Spleen (tissue), 11 donors: Measurements from ENCODE around the gene ARSB. TPM values are rescaled to one million over a fixed set of nuclear protein-coding genes. Genes with fewer than 3 reads are reported as not detected.

Experiments
- DNase-seq: peaks from one replicate; pipeline ENCODE4 v3.0.0-alpha.2; 2020
- H3K27ac ChIP-seq, 8 donors: fragments of 200-600 bp; sonication (generic) in 7 of 8; 1 replicate in 4 of 8; 2 replicates in 4 of 8; pipeline versions ENCODE4 v1.5.0 to v1.8.0; 2016 to 2021; ENCODE audit warnings: inconsistent platforms in 4 of 8, mild to moderate bottlenecking in 4 of 8, moderate library complexity in 1 of 8
- H3K27me3 ChIP-seq, 7 donors: fragments of 200-600 bp; sonication (generic) in 6 of 7; replicated peaks in 1 of 7; 1 replicate in 4 of 7; 2 replicates in 3 of 7; pipeline versions ENCODE4 v1.5.0 to v1.8.0; 2016 to 2021; ENCODE audit warnings: inconsistent platforms in 3 of 7, mild to moderate bottlenecking in 1 of 7
- H3K36me3 ChIP-seq, 6 donors: fragments of 200-600 bp; sonication (generic) in 5 of 6; 1 replicate in 4 of 6; 2 replicates in 2 of 6; pipeline versions ENCODE4 v1.5.0 to v1.8.0; 2016 to 2021; ENCODE audit warnings: inconsistent platforms in 2 of 6
- H3K4me1 ChIP-seq, 6 donors: fragments of 200-600 bp; sonication (generic) in 5 of 6; 1 replicate in 3 of 6; 2 replicates in 3 of 6; pipeline versions ENCODE4 v1.5.0 to v1.8.0; 2016 to 2021; ENCODE audit warnings: inconsistent platforms in 3 of 6
- H3K4me3 ChIP-seq, 8 donors: fragments of 200-600 bp; sonication (generic) in 7 of 8; 1 replicate in 4 of 8; 2 replicates in 4 of 8; pipeline versions ENCODE4 v1.5.0 to v1.8.0; 2016 to 2021; ENCODE audit warnings: inconsistent platforms in 4 of 8, mild to moderate bottlenecking in 4 of 8, moderate library complexity in 2 of 8
- H3K9me3 ChIP-seq, 8 donors: fragments of 200-600 bp; sonication (generic) in 7 of 8; 1 replicate in 4 of 8; 2 replicates in 4 of 8; pipeline versions ENCODE4 v1.5.0 to v1.8.0; 2016 to 2021; ENCODE audit warnings: inconsistent platforms in 4 of 8
- CTCF ChIP-seq, 11 experiments: fragments of 200-600 bp in 7 of 11; fragments of 450-650 bp in 4 of 11; sonication (generic) in 4 of 11; IDR thresholded peaks in 8 of 11; conservative IDR thresholded peaks in 3 of 11; 1 replicate in 7 of 11; 2 replicates in 4 of 11; pipeline versions ENCODE4 v1.4.0 to v1.8.0; 2016 to 2021; ENCODE audit warnings: antibody characterized with exemption in 11 of 11, inconsistent platforms in 4 of 11, mild to moderate bottlenecking in 1 of 11
- POLR2A ChIP-seq, 3 donors: fragments of 450-650 bp; IDR thresholded peaks; one replicate each; pipeline ENCODE4 v1.5.1; 2017; ENCODE audit warnings: antibody characterized with exemption in 3 of 3, mild to moderate bottlenecking in 1 of 3
- POLR2AphosphoS5 ChIP-seq, 3 donors: sonication (generic); formaldehyde crosslinking; IDR thresholded peaks; one replicate each; pipeline ENCODE4 v1.5.1; 2017; ENCODE audit warnings: antibody characterized with exemption in 3 of 3
- WGBS, 5 donors: extraction: QIAGEN DNeasy Blood & Tissue Kit in 3 of 5; methylation state at CpG; one replicate each; pipeline versions ENCODE4 v1.1.5 to v1.1.7; 2013 to 2018; 5-methylcytosine and 5-hydroxymethylcytosine counted together
- intact Hi-C: fragments of 100-400 bp; cut with DNase I; formaldehyde crosslinking; loops from one replicate; pipeline ENCODE4 v1.15.0; 2023; ENCODE audit warnings: low total_unique reads
- polyA plus RNA-seq, 3 donors: library from polyadenylated mRNA; stranded (reverse); fragments of 200-250 nt; gene quantifications; one replicate each; pipeline ENCODE4 v1.2.1, GENCODE V29; 2013
- total RNA-seq, 7 donors: library from RNA; depleted of rRNA in 3 of 7; stranded (reverse); fragments of >200 nt in 3 of 7; fragmentation: NEBNext Ultra II Directional in 4 of 7; extraction: Animal tissue kit (Norgen Biotek cat#: 25700) in 4 of 7; gene quantifications; one replicate each; pipeline versions ENCODE4 v1.1.0 to v1.2.1, GENCODE V29; 2016 to 2021
- donor health status: healthy with polysubstance abuse.
- donor health status: DM: no; HTN: no; CAD: no; lungs with moderate emphysema.
- donor health status: DM: no; HTN: no; CAD: no.
- donor health status: Bipolar disorder and iron deficiency.
- donor health status: healthy.
- donor health status: DM: no; HTN: no; CAD: no.
- donor health status: DM: yes; HTN: yes; CAD: no.

The ARSB gene
- total and polyA plus RNA-seq, 10 donors: 1.1 to 18.5 (median 11.1) TPM

DNA sequence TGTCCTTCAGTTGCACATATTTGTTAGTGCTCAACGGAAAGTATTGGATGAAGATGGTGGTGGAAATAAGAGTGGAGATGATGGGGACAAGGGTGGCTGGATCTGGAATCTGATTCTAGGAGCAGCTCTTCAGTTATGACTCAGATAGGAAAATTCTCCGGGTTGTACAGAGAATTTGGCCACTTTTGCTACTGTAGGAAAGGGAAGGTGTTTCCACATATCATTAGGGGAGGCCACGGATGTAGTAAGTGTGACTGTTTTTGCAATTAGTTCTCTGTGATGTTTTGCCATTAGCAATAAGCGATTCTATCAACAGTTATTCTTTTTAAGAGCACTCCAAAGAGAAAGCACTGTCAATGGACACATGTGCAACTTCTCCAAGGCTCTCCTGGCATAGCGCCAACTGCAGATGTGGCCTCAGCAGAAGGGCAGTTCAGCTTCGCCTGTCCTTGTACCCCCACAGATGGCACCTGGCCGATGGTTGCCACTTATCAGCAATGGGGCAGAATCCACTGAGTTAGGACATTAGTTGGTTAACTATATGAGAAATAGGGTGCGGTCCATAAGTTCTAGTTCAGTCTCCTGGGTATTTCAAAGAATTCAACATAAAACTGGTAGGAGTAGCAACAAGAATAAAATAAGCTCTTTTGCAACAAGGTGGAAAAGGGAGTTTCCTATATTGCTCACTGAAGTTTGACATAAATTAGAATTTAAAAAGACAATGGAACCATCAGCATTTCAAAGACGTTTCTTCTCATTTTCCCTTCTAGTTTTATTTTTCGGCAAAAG, 96.3 kb downstream of the ARSB start:
- TF ChIP-seq POLR2A (IDR thresholded peaks at IDR 0.05) (no peak), CTCF (IDR thresholded peaks at IDR 0.05 in 8 of 11, conservative IDR thresholded peaks at IDR 0.05 in 3 of 11) (no peak), POLR2AphosphoS5 (IDR thresholded peaks at IDR 0.05) (no peak)
- H3K36me3 ChIP-seq: peaks cover 0 to 16% (median 5%) of the 10 kb centered on the region in 6 donors
- no peak overlapping the region for H3K27ac ChIP-seq
- intact Hi-C loops: no loop called here
- no peaks in the 10 kb centered on the region for H3K27me3 ChIP-seq
- no peaks in the 10 kb centered on the region for H3K9me3 ChIP-seq
- H3K4me3 ChIP-seq: no peak overlapping the region
- WGBS, 5 donors: 73 to 86% (median 82%) methylated on average over 10 of the region's 10 CpGs
- no peak for DNase-seq
- H3K4me1 ChIP-seq: peaks cover 0 to 38% (median 15%) of the 10 kb centered on the region in 6 donors

- Histone ChIP-seq H3K27me3 (no peaks in the 10 kb centered on the region), H3K36me3 (peaks cover 0 to 16% (median 5%) of the 10 kb centered on the region in 6 donors), H3K4me1 (peaks cover 0 to 36% (median 15%) of the 10 kb centered on the region in 6 donors), H3K4me3 (no peak overlapping the region), H3K27ac (no peak overlapping the region), H3K9me3 (no peaks in the 10 kb centered on the region)
- 51 to 61% (median 58%) methylated on average over 6 of the region's 6 CpGs for WGBS, 5 donors
- no peak for DNase-seq
- intact Hi-C loops: no loop called here
- TF ChIP-seq POLR2A (IDR thresholded peaks at IDR 0.05): no peak
- no peak for TF ChIP-seq CTCF (IDR thresholded peaks at IDR 0.05 in 8 of 11, conservative IDR thresholded peaks at IDR 0.05 in 3 of 11)
- TF ChIP-seq POLR2AphosphoS5 (IDR thresholded peaks at IDR 0.05): no peak
These were observed 97.6 kb downstream of the ARSB start for GRCh38 chr5:78887384-78888118.

DNA sequence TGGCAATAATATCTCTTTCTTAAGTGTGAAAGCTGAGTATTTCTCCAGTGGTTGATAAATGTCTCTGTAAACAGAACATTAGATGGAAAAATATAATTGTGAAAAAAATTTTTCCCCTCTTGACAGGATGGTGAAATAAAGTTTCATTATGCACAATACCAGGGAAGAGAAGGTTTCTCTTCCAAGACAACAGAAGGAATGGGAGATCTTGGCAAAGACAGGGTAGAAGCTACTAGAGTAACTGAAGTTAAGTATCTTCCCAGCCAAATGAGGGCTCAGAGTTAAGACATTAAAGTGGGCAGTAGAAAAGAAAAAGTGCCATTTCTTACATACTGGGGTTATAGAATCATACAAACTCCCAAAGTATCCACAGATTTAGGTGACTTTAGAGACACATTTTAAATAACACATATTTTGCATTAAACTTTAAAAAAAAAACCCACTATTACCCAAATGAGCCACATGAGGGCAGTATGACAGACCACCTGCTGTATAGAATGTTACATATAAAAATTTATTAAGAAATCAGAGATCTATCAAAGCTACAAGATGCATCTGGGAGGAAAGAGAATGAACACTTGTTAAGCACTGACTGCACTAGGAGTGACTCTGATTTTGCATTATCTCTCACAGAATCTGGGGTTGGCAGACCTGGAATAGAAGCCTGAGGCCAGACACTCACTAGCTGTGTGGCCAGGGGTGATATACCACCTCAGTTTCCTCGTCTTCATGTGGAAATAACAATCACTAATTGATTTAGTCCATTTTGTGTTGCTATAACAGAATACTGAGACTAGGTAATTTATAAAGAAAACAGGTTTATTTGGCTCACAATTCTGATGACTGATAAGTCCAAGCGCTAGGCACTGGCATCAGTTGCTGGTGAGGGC, 98.5 kb downstream of the ARSB start:
- no peak for DNase-seq
- no peak for TF ChIP-seq POLR2A (IDR thresholded peaks at IDR 0.05)
- peak in 9 of 11 experiments; percentile 12 to 55 (median 41) for TF ChIP-seq CTCF (IDR thresholded peaks at IDR 0.05 in 8 of 11, conservative IDR thresholded peaks at IDR 0.05 in 3 of 11)
- TF ChIP-seq POLR2AphosphoS5 (IDR thresholded peaks at IDR 0.05): no peak
- Histone ChIP-seq H3K27ac (no peak overlapping the region), H3K36me3 (peaks cover 0 to 16% (median 5%) of the 10 kb centered on the region in 6 donors), H3K27me3 (no peaks in the 10 kb centered on the region), H3K4me1 (peaks cover 0 to 36% (median 15%) of the 10 kb centered on the region in 6 donors), H3K4me3 (no peak overlapping the region), H3K9me3 (no peaks in the 10 kb centered on the region)
- intact Hi-C loops: no loop called here
- 83 to 91% (median 91%) methylated on average over 2 of the region's 2 CpGs for WGBS, 5 donors
